ENCODE data around the gene KCNG2. TPM values are rescaled to one million over a fixed set of nuclear protein-coding genes. Genes with fewer than 3 reads are reported as not detected.

Gene KCNG2
- total RNA-seq, 1 donor from 2014 or later = not detected

DNA sequence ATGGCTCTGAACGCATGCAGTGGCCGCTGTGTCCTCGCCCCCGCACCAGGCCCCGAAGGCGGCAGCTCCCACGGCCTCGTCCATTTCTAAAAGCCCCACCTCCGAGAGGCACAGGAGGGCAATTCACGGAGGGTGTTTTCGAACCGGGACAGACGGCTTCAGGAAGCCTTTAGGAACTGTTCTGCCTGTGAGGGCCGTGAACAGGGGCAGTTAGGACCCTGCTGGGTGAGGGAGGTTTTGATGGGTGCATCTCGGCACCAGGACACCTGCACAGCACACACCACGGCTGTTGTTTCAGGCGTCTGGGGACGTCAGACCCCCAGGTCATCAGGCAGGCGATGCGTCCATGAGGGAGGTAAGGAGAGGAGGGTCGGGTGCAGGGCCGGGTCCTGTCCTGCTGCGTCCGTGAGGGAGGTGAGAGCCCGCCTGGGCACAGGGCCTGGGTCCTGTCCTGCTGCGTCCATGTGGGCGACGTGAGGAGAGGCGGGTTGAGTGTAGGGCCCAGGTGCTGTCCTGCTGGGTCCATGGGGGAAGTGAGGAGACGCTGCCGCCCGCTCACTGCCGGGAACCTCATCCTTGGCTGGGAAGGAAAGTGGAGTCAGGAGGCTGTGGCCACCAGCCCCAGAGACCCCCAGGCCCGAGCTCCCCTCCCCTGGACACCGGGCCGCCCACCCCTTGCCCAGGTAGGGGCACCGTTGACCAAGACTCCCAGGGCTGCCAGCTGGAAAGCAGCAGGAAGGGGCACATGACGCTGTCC is 25.5 kb upstream of the KCNG2 start:
- H3K4me2 ChIP-seq = no peak overlapping the region
- DNase-seq (ENCODE audit: low spot score) = no peak

DNA sequence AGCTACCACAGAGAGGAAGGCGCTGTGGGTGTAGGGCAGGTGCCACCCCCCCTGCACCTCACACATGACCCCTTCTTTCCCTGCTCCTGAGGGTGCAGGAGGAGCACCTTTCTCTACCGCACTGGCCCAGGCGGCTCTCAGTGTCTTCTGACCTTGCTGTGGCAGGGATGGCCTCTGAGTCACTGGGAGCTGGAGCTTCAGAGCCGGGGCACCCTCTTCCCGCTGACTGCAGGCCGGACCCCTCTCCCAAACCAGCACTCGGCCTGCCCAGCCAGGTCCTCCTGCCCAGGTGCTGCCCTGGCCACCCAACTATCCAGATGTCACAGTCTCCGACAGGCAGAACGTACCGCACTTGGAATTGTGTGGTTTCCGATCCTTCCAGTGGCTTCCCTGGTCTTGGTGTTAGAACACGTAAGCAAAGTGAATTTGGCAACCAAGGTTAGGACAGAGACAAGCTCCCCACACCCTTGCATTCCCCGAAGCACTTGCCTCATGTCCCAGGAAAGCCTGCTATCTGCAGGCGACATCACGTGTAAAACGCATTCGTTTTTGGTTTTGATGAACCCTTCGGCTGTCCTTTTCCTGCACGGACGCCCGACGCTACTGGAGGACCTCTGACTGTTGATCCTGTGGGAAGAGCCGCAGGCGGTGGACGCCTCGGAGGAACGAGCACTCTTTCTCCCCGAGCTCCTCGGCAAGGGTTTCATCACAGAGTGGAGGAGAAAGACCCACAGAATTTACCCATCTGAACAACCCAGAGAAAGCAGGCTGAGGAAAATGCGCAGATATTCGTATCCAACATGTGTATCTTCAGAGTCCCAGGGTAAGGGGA is 24.7 kb upstream of the KCNG2 start:
- H3F3A ChIP-seq (ENCODE audit: low read depth) = no peaks in the 10 kb centered on the region
- H3K79me2 ChIP-seq (ENCODE audit: low read depth) = no peaks in the 10 kb centered on the region
- no peaks in the 10 kb centered on the region for H3K36me3 Mint-ChIP-seq
- no peak overlapping the region for H3K4me2 ChIP-seq
- peaks cover 25% of the 10 kb centered on the region for H3K27me3 Mint-ChIP-seq (ENCODE audit: insufficient read depth, low read depth)
- no peak overlapping the region for H3K9ac ChIP-seq
- H3K4me1 Mint-ChIP-seq = peaks cover 4% of the 10 kb centered on the region
- H3K27ac Mint-ChIP-seq = peak overlapping the region; percentile 66
- H4K20me1 ChIP-seq (ENCODE audit: low read depth) = no peaks in the 10 kb centered on the region
- peaks cover 14% of the 10 kb centered on the region for H3K27me3 ChIP-seq
- no peak for DNase-seq (ENCODE audit: low spot score)
- no peak overlapping the region for H3K27ac ChIP-seq
- H3K4me3 ChIP-seq = no peak overlapping the region
- H3K4me3 Mint-ChIP-seq = peak overlapping the region; percentile 48
- H3K36me3 ChIP-seq = no peaks in the 10 kb centered on the region
- H3K9me3 ChIP-seq (ENCODE audit: low read depth) = peaks cover 5% of the 10 kb centered on the region
- peaks cover 13% of the 10 kb centered on the region for H3K9me3 Mint-ChIP-seq
- no peak overlapping the region for H2AFZ ChIP-seq (replicated peaks)
- no peak for TF ChIP-seq EZH2 (IDR thresholded peaks at IDR 0.05)
- TF ChIP-seq, protein P1, sequence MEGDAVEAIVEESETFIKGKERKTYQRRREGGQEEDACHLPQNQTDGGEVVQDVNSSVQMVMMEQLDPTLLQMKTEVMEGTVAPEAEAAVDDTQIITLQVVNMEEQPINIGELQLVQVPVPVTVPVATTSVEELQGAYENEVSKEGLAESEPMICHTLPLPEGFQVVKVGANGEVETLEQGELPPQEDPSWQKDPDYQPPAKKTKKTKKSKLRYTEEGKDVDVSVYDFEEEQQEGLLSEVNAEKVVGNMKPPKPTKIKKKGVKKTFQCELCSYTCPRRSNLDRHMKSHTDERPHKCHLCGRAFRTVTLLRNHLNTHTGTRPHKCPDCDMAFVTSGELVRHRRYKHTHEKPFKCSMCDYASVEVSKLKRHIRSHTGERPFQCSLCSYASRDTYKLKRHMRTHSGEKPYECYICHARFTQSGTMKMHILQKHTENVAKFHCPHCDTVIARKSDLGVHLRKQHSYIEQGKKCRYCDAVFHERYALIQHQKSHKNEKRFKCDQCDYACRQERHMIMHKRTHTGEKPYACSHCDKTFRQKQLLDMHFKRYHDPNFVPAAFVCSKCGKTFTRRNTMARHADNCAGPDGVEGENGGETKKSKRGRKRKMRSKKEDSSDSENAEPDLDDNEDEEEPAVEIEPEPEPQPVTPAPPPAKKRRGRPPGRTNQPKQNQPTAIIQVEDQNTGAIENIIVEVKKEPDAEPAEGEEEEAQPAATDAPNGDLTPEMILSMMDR (IDR thresholded peaks at IDR 0.05) = no peak
- TF ChIP-seq EZH2phosphoT487 (IDR thresholded peaks at IDR 0.05) = no peak
- H3K4me1 ChIP-seq = no peaks in the 10 kb centered on the region

More for the DNA sequence above, 25.5 kb upstream of the KCNG2 start:
- Histone ChIP-seq H3K27me3 (peaks cover 11% of the 10 kb centered on the region), H3K9ac (no peak overlapping the region), H2AFZ (replicated peaks) (no peak overlapping the region), H4K20me1 (ENCODE audit: low read depth) (no peaks in the 10 kb centered on the region), H3K9me3 (ENCODE audit: low read depth) (peaks cover 10% of the 10 kb centered on the region), H3F3A (ENCODE audit: low read depth) (no peaks in the 10 kb centered on the region), H3K4me1 (no peaks in the 10 kb centered on the region), H3K27ac (no peak overlapping the region), H3K4me3 (no peak overlapping the region), H3K36me3 (no peaks in the 10 kb centered on the region), H3K79me2 (ENCODE audit: low read depth) (no peaks in the 10 kb centered on the region)
- Mint-ChIP-seq H3K9me3 (peaks cover 16% of the 10 kb centered on the region), H3K4me1 (peaks cover 4% of the 10 kb centered on the region), H3K27ac (no peak overlapping the region), H3K36me3 (no peaks in the 10 kb centered on the region), H3K27me3 (ENCODE audit: insufficient read depth, low read depth) (peaks cover 20% of the 10 kb centered on the region), H3K4me3 (no peak overlapping the region)
- TF ChIP-seq EZH2 (IDR thresholded peaks at IDR 0.05) = no peak
- TF ChIP-seq, protein P1 (IDR thresholded peaks at IDR 0.05) = no peak
- TF ChIP-seq EZH2phosphoT487 (IDR thresholded peaks at IDR 0.05) = no peak

DNA sequence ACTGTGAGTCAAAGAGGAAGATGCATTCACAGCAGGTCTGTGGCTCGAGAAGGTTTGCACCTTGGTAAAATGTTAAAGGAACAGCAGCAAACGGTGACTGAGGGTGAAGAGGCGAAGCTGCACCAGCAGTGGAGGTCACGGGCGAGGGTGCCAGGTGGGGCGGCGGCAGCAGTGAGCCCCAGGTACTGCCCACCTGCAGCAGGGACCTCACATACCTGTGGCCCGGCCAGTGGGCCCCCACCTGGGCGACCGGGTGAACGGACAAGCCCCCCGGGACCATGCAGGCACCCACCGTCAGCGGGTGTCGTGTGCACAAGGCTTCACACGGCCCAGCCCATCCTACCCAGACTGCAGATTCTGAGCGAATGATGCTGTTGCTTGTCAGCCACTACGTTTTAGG is 23.6 kb upstream of the KCNG2 start:
- Histone ChIP-seq H3K4me1 (no peaks in the 10 kb centered on the region), H3K27me3 (peaks cover 14% of the 10 kb centered on the region), H3K79me2 (ENCODE audit: low read depth) (no peaks in the 10 kb centered on the region), H3K9me3 (ENCODE audit: low read depth) (no peaks in the 10 kb centered on the region), H3K27ac (no peak overlapping the region), H3K9ac (no peak overlapping the region), H2AFZ (replicated peaks) (no peak overlapping the region), H4K20me1 (ENCODE audit: low read depth) (no peaks in the 10 kb centered on the region), H3K4me3 (no peak overlapping the region), H3F3A (ENCODE audit: low read depth) (no peaks in the 10 kb centered on the region), H3K4me2 (no peak overlapping the region), H3K36me3 (no peaks in the 10 kb centered on the region)
- H3K4me3 Mint-ChIP-seq = no peak overlapping the region
- DNase-seq (ENCODE audit: low spot score) = no peak
- H3K4me1 Mint-ChIP-seq = peaks cover 4% of the 10 kb centered on the region
- H3K27ac Mint-ChIP-seq = no peak overlapping the region
- peaks cover 7% of the 10 kb centered on the region for H3K9me3 Mint-ChIP-seq
- TF ChIP-seq EZH2phosphoT487 (IDR thresholded peaks at IDR 0.05) (no peak), EZH2 (IDR thresholded peaks at IDR 0.05) (no peak)
- TF ChIP-seq, protein P1 (IDR thresholded peaks at IDR 0.05) = no peak
- H3K27me3 Mint-ChIP-seq (ENCODE audit: insufficient read depth, low read depth) = peaks cover 31% of the 10 kb centered on the region
- no peaks in the 10 kb centered on the region for H3K36me3 Mint-ChIP-seq

Measured in neural progenitor cell (in vitro differentiated cells).